Measurements from ENCODE around the gene PYGB. TPM values are rescaled to one million over a fixed set of nuclear protein-coding genes. Genes with fewer than 3 reads are reported as not detected.
A peak's percentile ranks its signal among the peaks of the same experiment; 100 is the strongest.

Gene PYGB
- total and polyA plus RNA-seq, 4 donors = 30.3 to 90.3 (median 47.3) TPM

GRCh38 chr20:25248786-25249172, 894 bp downstream of the PYGB start:
- 9 to 20% methylated on average over 6 of the region's 6 CpGs for WGBS, 2 donors
- no peak for DNase-seq
- no peaks in the 10 kb centered on the region for H3K27me3 ChIP-seq (ENCODE audit: control insufficient read depth in 3 of 3, insufficient read depth in 3 of 3, low read length in 2 of 3)

GRCh38 chr20:25249198-25249931, 1.5 kb downstream of the PYGB start:
- Histone ChIP-seq H3K4me1 (ENCODE audit: control insufficient read depth in 5 of 5, insufficient read depth in 5 of 5, low read length in 5 of 5) (peaks cover 0 to 19% (median 7%) of the 10 kb centered on the region in 5 donors), H3K36me3 (ENCODE audit: control insufficient read depth in 4 of 4, insufficient read depth in 4 of 4, low read length in 4 of 4) (peaks cover 0 to 5% (median 0%) of the 10 kb centered on the region in 4 donors), H3K27ac (ENCODE audit: low read depth in 1 of 2, low read length in 1 of 2) (peak overlapping the region in 1 of 2 donors; percentile 96), H3K9me3 (ENCODE audit: control insufficient read depth in 4 of 4, insufficient read depth in 3 of 4, low read length in 3 of 4) (no peaks in the 10 kb centered on the region), H3K4me3 (no peak overlapping the region), H3K27me3 (ENCODE audit: control insufficient read depth in 3 of 3, insufficient read depth in 3 of 3, low read length in 2 of 3) (no peaks in the 10 kb centered on the region), H3K9ac (ENCODE audit: insufficient read depth in 1 of 2, low read length in 2 of 2) (no peak overlapping the region)
- no peak for TF ChIP-seq CTCF (IDR thresholded peaks at IDR 0.05; ENCODE audit: control extremely low read depth, extremely low read depth)
- DNase-seq = peak in 1 of 3 donors; percentile 33
- 68 to 70% methylated on average over 9 of the region's 9 CpGs for WGBS, 2 donors
- no peak for ATAC-seq (ENCODE audit: insufficient read depth, low FRiP score)

More at GRCh38 chr20:25248786-25249172, 894 bp downstream of the PYGB start:
- H3K27ac ChIP-seq (ENCODE audit: low read depth in 1 of 2, low read length in 1 of 2) = peak overlapping the region; percentile 96 to 97
- no peaks in the 10 kb centered on the region for H3K9me3 ChIP-seq (ENCODE audit: control insufficient read depth in 4 of 4, insufficient read depth in 3 of 4, low read length in 3 of 4)
- peak overlapping the region; percentile 95 for H3K4me3 ChIP-seq
- ATAC-seq (ENCODE audit: insufficient read depth, low FRiP score) = no peak
- H3K4me1 ChIP-seq (ENCODE audit: control insufficient read depth in 5 of 5, insufficient read depth in 5 of 5, low read length in 5 of 5) = peaks cover 0 to 19% (median 7%) of the 10 kb centered on the region in 5 donors
- H3K36me3 ChIP-seq (ENCODE audit: control insufficient read depth in 4 of 4, insufficient read depth in 4 of 4, low read length in 4 of 4) = peaks cover 0 to 5% (median 0%) of the 10 kb centered on the region in 4 donors
- H3K9ac ChIP-seq (ENCODE audit: insufficient read depth in 1 of 2, low read length in 2 of 2) = peak overlapping the region in 1 of 2 donors; percentile 42
- no peak for TF ChIP-seq CTCF (IDR thresholded peaks at IDR 0.05; ENCODE audit: control extremely low read depth, extremely low read depth)

- Histone ChIP-seq H3K9ac (ENCODE audit: insufficient read depth in 1 of 2, low read length in 2 of 2) (no peak overlapping the region), H3K27ac (ENCODE audit: low read depth in 1 of 2, low read length in 1 of 2) (peak overlapping the region in 1 of 2 donors; percentile 96), H3K4me1 (ENCODE audit: control insufficient read depth in 5 of 5, insufficient read depth in 5 of 5, low read length in 5 of 5) (peaks cover 0 to 19% (median 7%) of the 10 kb centered on the region in 5 donors), H3K9me3 (ENCODE audit: control insufficient read depth in 4 of 4, insufficient read depth in 3 of 4, low read length in 3 of 4) (no peaks in the 10 kb centered on the region), H3K36me3 (ENCODE audit: control insufficient read depth in 4 of 4, insufficient read depth in 4 of 4, low read length in 4 of 4) (peaks cover 0 to 5% (median 1%) of the 10 kb centered on the region in 4 donors), H3K4me3 (no peak overlapping the region), H3K27me3 (ENCODE audit: control insufficient read depth in 3 of 3, insufficient read depth in 3 of 3, low read length in 2 of 3) (no peaks in the 10 kb centered on the region)
- ATAC-seq (ENCODE audit: insufficient read depth, low FRiP score) (no peak), DNase-seq (no peak)
- TF ChIP-seq CTCF (IDR thresholded peaks at IDR 0.05; ENCODE audit: control extremely low read depth, extremely low read depth) = no peak
- WGBS, 2 donors = 96 to 97% methylated on average over 3 of the region's 3 CpGs
These were observed 2.6 kb downstream of the PYGB start for GRCh38 chr20:25250508-25250907.
